Measurements from ENCODE around the gene B9D1.

The B9D1 gene

GRCh38 chr17:19365833-19366636 lies 3.5 kb upstream of the B9D1 start:
- Histone ChIP-seq H4K20me1 (peaks cover 6 to 41% (median 18%) of the 10 kb centered on the region in 11 experiments; a peak in 17 of 22 replicates), H3K27ac (no peak overlapping the region), H3K9ac (no peak overlapping the region), H3K27me3 (peaks cover 0 to 75% (median 22%) of the 10 kb centered on the region in 11 experiments; a peak in 13 of 22 replicates), H3K4me1 (peaks cover 28 to 50% (median 40%) of the 10 kb centered on the region in 10 experiments), H3K4me2 (no peak overlapping the region), H3K4me3 (no peak overlapping the region), H3K36me3 (no peaks in the 10 kb centered on the region), H3K9me3 (replicated peaks in 1 of 11) (no peaks in the 10 kb centered on the region)
- TF ChIP-seq Cebpa-rat (IDR thresholded peaks at IDR 0.05): no peak

GRCh38 chr17:19365499-19365817 lies 2.9 kb upstream of the B9D1 start:
- H3K9ac ChIP-seq: no peak overlapping the region
- TF ChIP-seq Cebpa-rat (IDR thresholded peaks at IDR 0.05): no peak
- H3K36me3 ChIP-seq: no peaks in the 10 kb centered on the region
- H3K4me2 ChIP-seq: no peak overlapping the region
- no peaks in the 10 kb centered on the region for H3K9me3 ChIP-seq (replicated peaks in 1 of 11)
- H3K4me3 ChIP-seq: no peak overlapping the region
- H3K27ac ChIP-seq: no peak overlapping the region
- H3K27me3 ChIP-seq: peaks cover 0 to 77% (median 22%) of the 10 kb centered on the region in 11 experiments; a peak in 13 of 22 replicates
- H4K20me1 ChIP-seq: peaks cover under 1 to 39% (median 12%) of the 10 kb centered on the region in 11 experiments; a peak in 17 of 22 replicates
- H3K4me1 ChIP-seq: peaks cover 22 to 44% (median 34%) of the 10 kb centered on the region in 10 experiments

GRCh38 chr17:19364699-19365498 lies 2.4 kb upstream of the B9D1 start:
- Histone ChIP-seq H3K4me3 (no peak overlapping the region), H3K4me1 (peaks cover 16 to 39% (median 29%) of the 10 kb centered on the region in 10 experiments), H3K9ac (no peak overlapping the region), H3K27ac (no peak overlapping the region), H4K20me1 (peaks cover 0 to 39% (median 7%) of the 10 kb centered on the region in 11 experiments; a peak in 13 of 22 replicates), H3K9me3 (replicated peaks in 1 of 11) (no peaks in the 10 kb centered on the region), H3K36me3 (no peaks in the 10 kb centered on the region), H3K4me2 (no peak overlapping the region), H3K27me3 (peaks cover 0 to 82% (median 22%) of the 10 kb centered on the region in 11 experiments; a peak in 13 of 22 replicates)
- no peak for TF ChIP-seq Cebpa-rat (IDR thresholded peaks at IDR 0.05)

GRCh38 chr17:19363460-19364035 lies 1.0 kb upstream of the B9D1 start:
- Histone ChIP-seq H4K20me1 (peaks cover 0 to 52% (median 3%) of the 10 kb centered on the region in 11 experiments; a peak in 9 of 22 replicates), H3K4me2 (peak overlapping the region in 10 of 11 experiments; percentile 86 to 98 (median 94); a peak in 18 of 22 replicates), H3K27ac (no peak overlapping the region), H3K27me3 (peaks cover 0 to 85% (median 22%) of the 10 kb centered on the region in 11 experiments; a peak in 13 of 22 replicates), H3K36me3 (no peaks in the 10 kb centered on the region), H3K4me1 (peaks cover 6 to 25% (median 17%) of the 10 kb centered on the region in 10 experiments; a peak in 17 of 20 replicates), H3K9me3 (replicated peaks in 1 of 11) (no peaks in the 10 kb centered on the region), H3K9ac (peak overlapping the region in 1 of 11 experiments; percentile 73; a peak in 1 of 22 replicates), H3K4me3 (no peak overlapping the region; a peak in 1 of 20 replicates)
- TF ChIP-seq Cebpa-rat (IDR thresholded peaks at IDR 0.05): no peak

- Histone ChIP-seq H3K27ac (no peak overlapping the region), H3K4me2 (peak overlapping the region; percentile 86 to 98 (median 94); a peak in 21 of 22 replicates), H3K4me3 (peak overlapping the region in 9 of 10 experiments; percentile 51 to 77 (median 65); a peak in 17 of 20 replicates), H3K9ac (peak overlapping the region in 6 of 11 experiments; percentile 66 to 77 (median 74); a peak in 8 of 22 replicates), H3K9me3 (replicated peaks in 1 of 11) (no peaks in the 10 kb centered on the region), H3K36me3 (no peaks in the 10 kb centered on the region), H4K20me1 (peaks cover 0 to 48% (median under 1%) of the 10 kb centered on the region in 11 experiments; a peak in 8 of 22 replicates), H3K27me3 (peaks cover 0 to 83% (median 22%) of the 10 kb centered on the region in 11 experiments; a peak in 13 of 22 replicates), H3K4me1 (peaks cover 6 to 21% (median 14%) of the 10 kb centered on the region in 10 experiments; a peak in 17 of 20 replicates)
- no peak for TF ChIP-seq Cebpa-rat (IDR thresholded peaks at IDR 0.05)
Observed at GRCh38 chr17:19363114-19363438, 553 bp upstream of the B9D1 start.

- no peak for TF ChIP-seq Cebpa-rat (IDR thresholded peaks at IDR 0.05)
- H3K9ac ChIP-seq: peak overlapping the region; percentile 52 to 77 (median 69); a peak in 20 of 22 replicates
- peak overlapping the region in 6 of 11 experiments; percentile 36 to 66 (median 58); a peak in 8 of 22 replicates for H3K27ac ChIP-seq
- H3K9me3 ChIP-seq (replicated peaks in 1 of 11): no peaks in the 10 kb centered on the region
- H4K20me1 ChIP-seq: peaks cover 0 to 42% (median 3%) of the 10 kb centered on the region in 11 experiments; a peak in 7 of 22 replicates
- H3K4me3 ChIP-seq: peak overlapping the region; percentile 51 to 77 (median 65)
- H3K4me1 ChIP-seq: peaks cover 5 to 18% (median 11%) of the 10 kb centered on the region in 10 experiments; a peak in 15 of 20 replicates
- H3K36me3 ChIP-seq: no peaks in the 10 kb centered on the region
- peaks cover 0 to 76% (median 22%) of the 10 kb centered on the region in 11 experiments; a peak in 13 of 22 replicates for H3K27me3 ChIP-seq
- peak overlapping the region; percentile 86 to 98 (median 94) for H3K4me2 ChIP-seq
Observed at GRCh38 chr17:19361944-19362276, 613 bp downstream of the B9D1 start.

GRCh38 chr17:19361326-19361725 lies 1.2 kb downstream of the B9D1 start:
- H4K20me1 ChIP-seq: peaks cover 0 to 42% (median 0%) of the 10 kb centered on the region in 11 experiments; a peak in 7 of 22 replicates
- H3K9ac ChIP-seq: no peak overlapping the region; a peak in 1 of 22 replicates
- H3K4me3 ChIP-seq: no peak overlapping the region
- TF ChIP-seq Cebpa-rat (IDR thresholded peaks at IDR 0.05): no peak
- peaks cover 0 to 70% (median 22%) of the 10 kb centered on the region in 11 experiments; a peak in 13 of 22 replicates for H3K27me3 ChIP-seq
- H3K27ac ChIP-seq: no peak overlapping the region
- H3K36me3 ChIP-seq: no peaks in the 10 kb centered on the region
- peaks cover 5 to 18% (median 11%) of the 10 kb centered on the region in 10 experiments; a peak in 15 of 20 replicates for H3K4me1 ChIP-seq
- H3K9me3 ChIP-seq (replicated peaks in 1 of 11): no peaks in the 10 kb centered on the region
- H3K4me2 ChIP-seq: peak overlapping the region in 2 of 11 experiments; percentile 94 to 97; a peak in 3 of 22 replicates

GRCh38 chr17:19360772-19361171 lies 1.8 kb downstream of the B9D1 start:
- H3K9me3 ChIP-seq (replicated peaks in 1 of 11): no peaks in the 10 kb centered on the region
- no peaks in the 10 kb centered on the region for H3K36me3 ChIP-seq
- peaks cover 0 to 37% (median 0%) of the 10 kb centered on the region in 11 experiments; a peak in 7 of 22 replicates for H4K20me1 ChIP-seq
- H3K4me3 ChIP-seq: no peak overlapping the region
- no peak overlapping the region for H3K27ac ChIP-seq
- no peak for TF ChIP-seq Cebpa-rat (IDR thresholded peaks at IDR 0.05)
- peaks cover 0 to 65% (median 22%) of the 10 kb centered on the region in 11 experiments; a peak in 13 of 22 replicates for H3K27me3 ChIP-seq
- peaks cover 5 to 18% (median 11%) of the 10 kb centered on the region in 10 experiments; a peak in 15 of 20 replicates for H3K4me1 ChIP-seq
- H3K4me2 ChIP-seq: no peak overlapping the region
- H3K9ac ChIP-seq: no peak overlapping the region
